OCI-LY1 (cell line): ENCODE measurements around the gene RSRC2.
"Not testable (repeated sequence)": the region's sequence is repeated elsewhere in the genome, so short reads cannot be mapped to it uniquely, and the experiment has no call there.

Experiments
- H2AFZ ChIP-seq: fragments of 200-600 bp; sonication (generic), shearing (Covaris generic); 2 replicates; pipeline ENCODE4 v1.6.0; 2014; ENCODE audit warnings: antibody characterized with exemption, mild to moderate bottlenecking, low read length
- H3F3A ChIP-seq: fragments of 200-600 bp; sonication (generic), shearing (Covaris generic); 2 replicates; pipeline ENCODE4 v1.6.0; 2014; ENCODE audit warnings: mild to moderate bottlenecking, antibody characterized with exemption, low read length, moderate library complexity; ENCODE audit not compliant: insufficient read depth
- H3K27ac ChIP-seq: fragments of 200-600 bp; sonication (generic); 2 replicates; pipeline ENCODE4 v1.5.1; 2014; ENCODE audit warnings: low read length, mixed run types, mild to moderate bottlenecking, low read depth; ENCODE audit not compliant: poor library complexity, severe bottlenecking
- H3K27me3 ChIP-seq: fragments of 200-600 bp; sonication (generic); 2 replicates; pipeline ENCODE4 v1.6.0; 2014; ENCODE audit warnings: antibody characterized with exemption, mild to moderate bottlenecking, low read length, moderate library complexity; ENCODE audit not compliant: insufficient read depth
- H3K36me3 ChIP-seq: fragments of 200-600 bp; sonication (generic); 2 replicates; pipeline ENCODE4 v1.6.1; 2014; ENCODE audit warnings: mild to moderate bottlenecking, antibody characterized with exemption, low read length, moderate library complexity, mixed read lengths; ENCODE audit not compliant: insufficient read depth
- H3K4me1 ChIP-seq: fragments of 200-600 bp; sonication (generic); 2 replicates; pipeline ENCODE4 v1.5.1; 2014; ENCODE audit warnings: mild to moderate bottlenecking, low read length, moderate library complexity; ENCODE audit not compliant: insufficient read depth, severe bottlenecking
- H3K4me2 ChIP-seq: fragments of 200-600 bp; sonication (generic), shearing (Covaris generic); 2 replicates; pipeline ENCODE4 v1.6.1; 2014; ENCODE audit warnings: low read length
- H3K4me3 ChIP-seq: fragments of 200-600 bp; sonication (generic); 2 replicates; pipeline ENCODE4 v1.5.1; 2014; ENCODE audit warnings: low read length, low read depth, mild to moderate bottlenecking, mixed read lengths; ENCODE audit not compliant: poor library complexity, severe bottlenecking
- H3K79me2 ChIP-seq: fragments of 200-600 bp; shearing (Covaris generic); 2 replicates; pipeline ENCODE4 v1.6.1; 2016; ENCODE audit warnings: mixed run types, low read length, mixed read lengths; ENCODE audit not compliant: insufficient read depth
- H3K9ac ChIP-seq: fragments of 200-600 bp; sonication (generic), shearing (Covaris generic); 2 replicates; pipeline ENCODE4 v1.6.1; 2014; ENCODE audit warnings: mild to moderate bottlenecking, low read length, mixed read lengths
- H3K9me2 ChIP-seq: fragments of 200-600 bp; sonication (generic), shearing (Covaris generic); 2 replicates; pipeline ENCODE4 v1.6.1; 2014; ENCODE audit warnings: low read depth, mild to moderate bottlenecking, low read length, mixed read lengths
- H3K9me3 ChIP-seq: fragments of 200-600 bp; shearing (Covaris generic); 2 replicates; pipeline ENCODE4 v1.6.1; 2014; ENCODE audit warnings: low read length, mixed read lengths
- H4K20me1 ChIP-seq: fragments of 200-600 bp; sonication (generic), shearing (Covaris generic); 2 replicates; pipeline ENCODE4 v1.6.0; 2016; ENCODE audit warnings: mild to moderate bottlenecking, low read length; ENCODE audit not compliant: insufficient read depth
- EZH2 ChIP-seq: fragments of 200-600 bp; sonication (generic), shearing (Covaris generic); IDR thresholded peaks from 2 replicates; pipeline ENCODE4 v1.8.0; 2017; ENCODE audit warnings: borderline replicate concordance, mixed run types, mild to moderate bottlenecking, antibody characterized with exemption, low read length, moderate library complexity, mixed read lengths
- TF ChIP-seq, protein P1 (sequence below): fragments of 200-600 bp; sonication (generic), shearing (Covaris generic); IDR thresholded peaks from 2 replicates; pipeline ENCODE4 v1.5.1; 2017; ENCODE audit warnings: mild to moderate bottlenecking, antibody characterized with exemption, low read length, moderate library complexity, mixed read lengths

Gene RSRC2

DNA sequence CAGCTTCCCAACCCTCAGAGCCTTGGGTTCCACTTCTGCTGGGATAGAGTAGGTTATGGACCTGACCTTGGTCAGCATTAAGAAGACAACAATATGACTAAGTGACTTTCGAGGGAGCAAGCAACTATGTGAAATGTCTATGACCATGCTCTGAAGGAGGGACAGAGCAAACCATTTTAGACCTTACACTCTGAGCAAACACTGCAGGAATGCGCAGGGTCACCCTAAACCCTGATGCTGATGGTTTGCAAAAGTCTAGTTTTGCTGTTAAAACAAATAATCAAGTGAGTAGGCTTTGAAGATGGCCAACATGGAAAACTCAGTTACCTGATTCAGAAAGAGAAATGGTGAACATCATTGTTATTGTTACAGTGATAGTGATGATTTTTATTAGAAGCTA is 34.7 kb downstream of the RSRC2 start:
- Histone ChIP-seq H3K79me2 (peaks cover 6% of the 10 kb centered on the region; the same call in 1 of the 2 replicates), H3K4me2 (no peak overlapping the region), H3K9me3 (no peaks in the 10 kb centered on the region), H3K9me2 (no peaks in the 10 kb centered on the region), H3K36me3 (peaks cover 84% of the 10 kb centered on the region), H3K27me3 (no peaks in the 10 kb centered on the region), H3K4me1 (peaks cover 5% of the 10 kb centered on the region), H4K20me1 (no peaks in the 10 kb centered on the region), H3K9ac (no peak overlapping the region), H3F3A (no peaks in the 10 kb centered on the region), H2AFZ (no peak overlapping the region), H3K4me3 (no peak overlapping the region), H3K27ac (no peak overlapping the region)
- no peak for TF ChIP-seq EZH2
- TF ChIP-seq, protein P1, sequence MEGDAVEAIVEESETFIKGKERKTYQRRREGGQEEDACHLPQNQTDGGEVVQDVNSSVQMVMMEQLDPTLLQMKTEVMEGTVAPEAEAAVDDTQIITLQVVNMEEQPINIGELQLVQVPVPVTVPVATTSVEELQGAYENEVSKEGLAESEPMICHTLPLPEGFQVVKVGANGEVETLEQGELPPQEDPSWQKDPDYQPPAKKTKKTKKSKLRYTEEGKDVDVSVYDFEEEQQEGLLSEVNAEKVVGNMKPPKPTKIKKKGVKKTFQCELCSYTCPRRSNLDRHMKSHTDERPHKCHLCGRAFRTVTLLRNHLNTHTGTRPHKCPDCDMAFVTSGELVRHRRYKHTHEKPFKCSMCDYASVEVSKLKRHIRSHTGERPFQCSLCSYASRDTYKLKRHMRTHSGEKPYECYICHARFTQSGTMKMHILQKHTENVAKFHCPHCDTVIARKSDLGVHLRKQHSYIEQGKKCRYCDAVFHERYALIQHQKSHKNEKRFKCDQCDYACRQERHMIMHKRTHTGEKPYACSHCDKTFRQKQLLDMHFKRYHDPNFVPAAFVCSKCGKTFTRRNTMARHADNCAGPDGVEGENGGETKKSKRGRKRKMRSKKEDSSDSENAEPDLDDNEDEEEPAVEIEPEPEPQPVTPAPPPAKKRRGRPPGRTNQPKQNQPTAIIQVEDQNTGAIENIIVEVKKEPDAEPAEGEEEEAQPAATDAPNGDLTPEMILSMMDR, result no peak

DNA sequence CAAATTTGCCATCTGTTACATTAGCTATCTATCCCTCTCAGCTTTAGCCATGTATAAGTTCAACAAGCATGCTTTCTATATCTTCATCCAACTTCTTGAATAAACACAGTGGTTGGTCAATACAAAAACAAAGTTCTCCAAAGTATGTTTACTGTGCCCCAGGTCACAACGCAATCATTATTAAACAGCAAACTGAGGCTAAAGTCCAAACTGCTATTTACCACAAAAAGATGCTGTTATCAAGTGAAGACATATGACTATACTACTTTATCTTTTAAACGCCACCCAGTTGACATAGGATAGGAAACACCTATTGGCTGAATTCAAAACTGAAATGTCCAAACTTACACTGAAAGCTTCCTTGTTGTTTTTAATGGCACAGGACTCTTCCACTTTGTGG is 37.7 kb downstream of the RSRC2 start:
- H3K9me3 ChIP-seq, result no peaks in the 10 kb centered on the region
- no peaks in the 10 kb centered on the region for H4K20me1 ChIP-seq
- peaks cover 93% of the 10 kb centered on the region for H3K36me3 ChIP-seq

DNA sequence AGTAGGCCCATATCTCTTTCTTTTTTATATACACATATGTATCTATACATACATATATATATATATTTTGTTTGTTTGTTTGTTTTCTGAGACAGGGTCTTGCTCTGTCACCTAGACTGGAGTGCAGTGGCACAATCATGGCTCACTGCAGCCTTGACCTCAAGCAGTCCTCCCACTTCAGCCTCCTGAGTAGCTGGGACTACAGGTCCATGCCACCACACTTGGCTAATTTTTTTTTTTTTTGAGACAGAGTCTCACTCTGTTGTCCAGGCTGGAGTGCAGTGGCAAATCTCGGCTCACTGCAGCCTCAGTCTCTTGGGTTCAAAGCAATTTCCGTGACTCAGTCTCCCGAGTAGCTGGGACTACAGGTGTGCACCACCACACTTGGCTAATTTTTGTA is 38.9 kb downstream of the RSRC2 start:
- H3K36me3 ChIP-seq, result peaks cover 95% of the 10 kb centered on the region
- H3K27me3 ChIP-seq, H3K9ac ChIP-seq, H3K9me3 ChIP-seq, H3K4me1 ChIP-seq, H3F3A ChIP-seq, H3K79me2 ChIP-seq, H3K27ac ChIP-seq, H3K9me2 ChIP-seq, H4K20me1 ChIP-seq, H3K4me2 ChIP-seq, H3K4me3 ChIP-seq, H2AFZ ChIP-seq: not testable (repeated sequence)

More for the DNA sequence above, 37.7 kb downstream of the RSRC2 start:
- Histone ChIP-seq H3K9ac (no peak overlapping the region), H2AFZ (no peak overlapping the region), H3K27me3 (no peaks in the 10 kb centered on the region), H3K27ac (no peak overlapping the region), H3K9me2 (no peaks in the 10 kb centered on the region), H3K4me1 (peaks cover 4% of the 10 kb centered on the region), H3K79me2 (no peaks in the 10 kb centered on the region), H3K4me2 (no peak overlapping the region), H3F3A (no peaks in the 10 kb centered on the region), H3K4me3 (no peak overlapping the region)
- no peak for TF ChIP-seq EZH2
- TF ChIP-seq, protein P1, result no peak

DNA sequence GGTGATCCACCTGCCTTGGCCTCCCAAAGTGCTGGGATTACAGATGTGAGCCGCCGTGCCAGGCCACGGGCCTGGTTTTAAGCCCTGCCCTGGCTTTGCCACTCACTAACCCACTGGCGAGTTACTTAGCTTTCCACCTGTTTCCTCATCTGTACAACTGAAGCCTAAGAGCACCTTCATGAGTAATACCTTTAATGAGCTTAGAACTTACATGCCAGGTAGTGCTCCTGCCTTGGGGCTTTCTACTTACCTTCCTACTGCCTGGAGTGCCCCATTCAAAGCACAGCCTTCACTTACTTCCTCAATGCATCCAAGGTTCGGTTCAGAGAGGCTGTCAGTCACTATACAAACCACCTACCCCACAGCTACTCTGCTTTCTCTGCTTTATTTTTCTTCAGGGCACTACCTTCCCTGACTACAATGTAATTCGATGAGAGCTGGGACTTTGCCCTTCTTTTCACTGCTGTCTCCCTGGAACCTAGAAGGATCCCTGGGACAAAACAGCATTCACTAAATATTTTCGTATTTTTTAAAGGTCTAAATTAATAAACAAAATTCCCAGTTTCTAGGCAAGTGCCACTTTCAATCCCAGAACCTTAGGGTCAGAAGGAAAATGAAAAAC is 39.8 kb downstream of the RSRC2 start:
- TF ChIP-seq EZH2, result no peak
- TF ChIP-seq, protein P1, result no peak
- no peak overlapping the region for H2AFZ ChIP-seq
- H3K27me3 ChIP-seq, result no peaks in the 10 kb centered on the region
- H3K4me3 ChIP-seq, result no peak overlapping the region
- H3K4me2 ChIP-seq, result no peak overlapping the region
- H3K27ac ChIP-seq, result no peak overlapping the region
- H3K79me2 ChIP-seq, result no peaks in the 10 kb centered on the region
- H3K9me3 ChIP-seq, result no peaks in the 10 kb centered on the region
- peaks cover 93% of the 10 kb centered on the region for H3K36me3 ChIP-seq
- H3K4me1 ChIP-seq, result no peaks in the 10 kb centered on the region
- no peaks in the 10 kb centered on the region for H3K9me2 ChIP-seq
- H4K20me1 ChIP-seq, result no peaks in the 10 kb centered on the region
- H3K9ac ChIP-seq, result no peak overlapping the region
- H3F3A ChIP-seq, result no peaks in the 10 kb centered on the region

DNA sequence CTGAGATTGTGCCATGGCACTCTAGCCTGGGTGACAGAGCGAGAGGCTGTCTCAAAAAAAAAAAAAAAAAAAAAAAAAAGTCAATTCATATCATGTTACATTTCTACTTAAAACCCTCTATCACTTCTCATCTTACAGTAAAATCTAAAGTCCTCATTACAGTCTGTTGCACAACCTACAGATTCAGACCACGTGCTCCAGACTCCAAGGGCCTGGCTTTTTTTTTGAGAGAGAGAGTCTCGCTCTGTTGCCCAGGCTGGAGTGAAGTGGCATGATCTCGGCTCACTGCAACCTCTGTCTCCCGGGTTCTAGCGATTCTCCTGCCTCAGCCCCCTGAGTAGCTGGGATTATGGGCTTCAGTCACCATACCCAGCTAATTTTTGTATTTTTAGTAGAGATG is 40.4 kb downstream of the RSRC2 start:
- H3K9me2 ChIP-seq, H3K79me2 ChIP-seq, H3K27me3 ChIP-seq, H3K27ac ChIP-seq, H3K4me3 ChIP-seq, H3K4me1 ChIP-seq, H3F3A ChIP-seq, H4K20me1 ChIP-seq, H3K9me3 ChIP-seq, H2AFZ ChIP-seq, H3K4me2 ChIP-seq, H3K9ac ChIP-seq: not testable (repeated sequence)
- H3K36me3 ChIP-seq, result peaks cover 93% of the 10 kb centered on the region
